Caco-2 (cell line): Measurements from ENCODE around the gene CD3D. TPM values are rescaled to one million over a fixed set of nuclear protein-coding genes. Genes with fewer than 3 reads are reported as not detected.

Source experiments
- BruUV-seq: library from RNA; stranded (reverse); fragments of 400-500 nt; replicated peaks from 2 replicates; lab custom pipeline; 2021; lab: Mats Ljungman, UMichigan
- CTCF ChIA-PET: fragments of 300-600 bp; sonication (Branson Sonifier 250); formaldehyde crosslinking; loops from one replicate; lab custom pipeline; 2022; ENCODE audit warnings: antibody characterized with exemption; lab: Charles Lee
- POLR2A ChIA-PET: fragments of 300-600 bp; sonication (Branson Sonifier 250); formaldehyde crosslinking; loops from one replicate; lab custom pipeline; 2022; ENCODE audit warnings: antibody characterized with exemption; lab: Charles Lee
- DNase-seq, 2 experiments: peaks; one replicate each; pipeline versions ENCODE4 v3.0.0 to v3.0.0-alpha.2; 2020 to 2022
- H3K27me3 ChIP-seq: replicated peaks from 2 replicates; pipeline ENCODE4 v1.6.0; 2011; ENCODE audit warnings: low read length; ENCODE audit not compliant: control insufficient read depth, insufficient read depth
- H3K36me3 ChIP-seq: 2 replicates; pipeline ENCODE4 v1.5.1; 2011; ENCODE audit warnings: low read length; ENCODE audit not compliant: control insufficient read depth, insufficient read depth
- H3K4me1 ChIP-seq: fragments of 250-450 bp; sonication (Bioruptor Pico); 2 replicates; pipeline ENCODE4 v1.5.1; 2020; ENCODE audit warnings: mild to moderate bottlenecking
- H3K4me3 ChIP-seq: 2 replicates; pipeline ENCODE4 v1.5.1; 2011; ENCODE audit warnings: low read depth, mild to moderate bottlenecking, control low read depth, low read length
- H3K9me3 ChIP-seq: fragments of 250-450 bp; sonication (Bioruptor Pico); 2 replicates; pipeline ENCODE4 v1.5.1; 2020; ENCODE audit warnings: mild to moderate bottlenecking, moderate library complexity
- H3K27ac Mint-ChIP-seq: one replicate; pipeline ENCODE4 v1.8.0; 2022; ENCODE audit warnings: mixed read lengths; ENCODE audit not compliant: unreplicated experiment
- H3K27me3 Mint-ChIP-seq: one replicate; pipeline ENCODE4 v1.8.0; 2022; ENCODE audit warnings: mixed read lengths; ENCODE audit not compliant: insufficient read depth, unreplicated experiment
- H3K36me3 Mint-ChIP-seq: one replicate; pipeline ENCODE4 v1.8.0; 2022; ENCODE audit warnings: mild to moderate bottlenecking, mixed read lengths; ENCODE audit not compliant: insufficient read depth, unreplicated experiment
- H3K4me1 Mint-ChIP-seq: one replicate; pipeline ENCODE4 v1.8.0; 2022; ENCODE audit warnings: low read depth, mixed read lengths; ENCODE audit not compliant: unreplicated experiment
- H3K4me3 Mint-ChIP-seq: one replicate; pipeline ENCODE4 v1.8.0; 2022; ENCODE audit warnings: mild to moderate bottlenecking, moderate library complexity, mixed read lengths; ENCODE audit not compliant: unreplicated experiment
- H3K9me3 Mint-ChIP-seq: one replicate; pipeline ENCODE4 v1.8.0; 2022; ENCODE audit warnings: mixed read lengths; ENCODE audit not compliant: unreplicated experiment
- intact Hi-C: fragments of 100-400 bp; cut with micrococcal nuclease; formaldehyde crosslinking; loops from one replicate; pipeline ENCODE4 v1.10.0; 2022; ENCODE audit not compliant: unreplicated experiment
- total RNA-seq: library from RNA; stranded (reverse); gene quantifications from 2 replicates; pipeline ENCODE4 v1.2.3, GENCODE V29; 2022
- TF ChIP-seq, protein P1 (sequence below), 2 experiments: fragments of 200-600 bp in 1 of 2; IDR thresholded peaks; 1 replicate in 1 of 2; 2 replicates in 1 of 2; pipeline versions ENCODE4 v1.5.1 to v1.8.0; 2011 to 2022; ENCODE audit warnings: antibody characterized with exemption in 1 of 2, control low read depth in 1 of 2, inconsistent platforms in 1 of 2, low read depth in 1 of 2, low read length in 1 of 2, mild to moderate bottlenecking in 1 of 2, moderate library complexity in 1 of 2; ENCODE audit not compliant: insufficient read depth in 1 of 2, severe bottlenecking in 1 of 2, unreplicated experiment in 1 of 2

Gene CD3D
- total RNA-seq, 1 experiment from 2014 or later, result not detected

DNA sequence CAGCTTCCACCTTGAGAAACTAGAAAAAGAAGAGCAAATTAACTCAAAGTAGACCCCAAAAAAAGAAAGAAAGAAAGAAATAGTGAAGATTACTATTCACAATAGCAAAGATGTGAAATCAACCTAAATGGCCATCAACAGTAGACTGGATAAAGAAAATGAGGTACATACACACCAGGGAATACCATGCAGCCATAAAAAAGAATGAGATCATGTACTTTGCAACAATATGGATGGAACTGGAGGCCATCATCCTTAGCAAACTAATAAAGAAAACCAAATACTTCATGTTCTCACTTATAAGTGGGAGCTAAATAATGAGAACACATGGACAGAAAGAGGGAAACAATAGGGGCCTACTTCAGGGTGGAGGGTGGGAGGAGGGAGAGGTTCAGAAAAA is 13.8 kb downstream of the CD3D start:
- CTCF ChIA-PET, result no interaction called here
- peaks cover 12% of the 10 kb centered on the region for H3K9me3 Mint-ChIP-seq
- no peak overlapping the region for H3K27ac Mint-ChIP-seq
- H3K36me3 ChIP-seq, result peaks cover 1% of the 10 kb centered on the region; the same call in 1 of the 2 replicates
- H3K4me1 ChIP-seq, result no peaks in the 10 kb centered on the region
- POLR2A ChIA-PET, result no interaction called here
- H3K9me3 ChIP-seq, result peaks cover 4% of the 10 kb centered on the region; the same call in 1 of the 2 replicates
- H3K4me1 Mint-ChIP-seq, result peaks cover 5% of the 10 kb centered on the region
- no TSS peak for BruUV-seq
- intact Hi-C loops, result no loop called here
- H3K4me3 Mint-ChIP-seq, result no peak overlapping the region
- no peaks in the 10 kb centered on the region for H3K27me3 ChIP-seq
- H3K4me3 ChIP-seq, result no peak overlapping the region
- peaks cover 5% of the 10 kb centered on the region for H3K36me3 Mint-ChIP-seq
- TF ChIP-seq, protein P1, sequence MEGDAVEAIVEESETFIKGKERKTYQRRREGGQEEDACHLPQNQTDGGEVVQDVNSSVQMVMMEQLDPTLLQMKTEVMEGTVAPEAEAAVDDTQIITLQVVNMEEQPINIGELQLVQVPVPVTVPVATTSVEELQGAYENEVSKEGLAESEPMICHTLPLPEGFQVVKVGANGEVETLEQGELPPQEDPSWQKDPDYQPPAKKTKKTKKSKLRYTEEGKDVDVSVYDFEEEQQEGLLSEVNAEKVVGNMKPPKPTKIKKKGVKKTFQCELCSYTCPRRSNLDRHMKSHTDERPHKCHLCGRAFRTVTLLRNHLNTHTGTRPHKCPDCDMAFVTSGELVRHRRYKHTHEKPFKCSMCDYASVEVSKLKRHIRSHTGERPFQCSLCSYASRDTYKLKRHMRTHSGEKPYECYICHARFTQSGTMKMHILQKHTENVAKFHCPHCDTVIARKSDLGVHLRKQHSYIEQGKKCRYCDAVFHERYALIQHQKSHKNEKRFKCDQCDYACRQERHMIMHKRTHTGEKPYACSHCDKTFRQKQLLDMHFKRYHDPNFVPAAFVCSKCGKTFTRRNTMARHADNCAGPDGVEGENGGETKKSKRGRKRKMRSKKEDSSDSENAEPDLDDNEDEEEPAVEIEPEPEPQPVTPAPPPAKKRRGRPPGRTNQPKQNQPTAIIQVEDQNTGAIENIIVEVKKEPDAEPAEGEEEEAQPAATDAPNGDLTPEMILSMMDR (IDR thresholded peaks at IDR 0.05; ENCODE audit: insufficient read depth in 1 of 2, low read depth in 1 of 2, low read length in 1 of 2, severe bottlenecking in 1 of 2, unreplicated experiment in 1 of 2), result no peak
- no peak for DNase-seq
- no peaks in the 10 kb centered on the region for H3K27me3 Mint-ChIP-seq

DNA sequence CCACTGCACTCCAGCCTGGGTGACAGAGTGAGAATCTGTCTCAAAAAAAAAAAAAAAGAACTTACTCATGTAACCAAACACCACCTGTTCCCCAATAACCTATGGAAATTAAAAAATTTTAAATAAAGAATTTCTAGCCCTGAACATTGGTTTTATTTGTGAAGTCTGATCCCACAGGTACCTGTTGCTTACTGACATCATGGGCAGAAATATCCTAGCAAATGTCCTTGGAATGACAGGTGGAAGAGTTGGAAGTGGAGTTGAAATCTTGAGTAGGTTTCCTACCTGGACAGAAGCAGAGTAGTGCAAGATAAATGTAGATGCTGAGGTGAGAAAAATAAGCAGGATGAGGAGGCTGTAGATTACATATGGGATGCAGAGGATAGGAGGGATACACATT is 17.2 kb downstream of the CD3D start:
- Mint-ChIP-seq H3K36me3 (peaks cover 16% of the 10 kb centered on the region), H3K9me3 (peaks cover 16% of the 10 kb centered on the region), H3K27me3 (no peaks in the 10 kb centered on the region), H3K4me1 (peaks cover 22% of the 10 kb centered on the region), H3K27ac (no peak overlapping the region), H3K4me3 (no peak overlapping the region)
- no peaks in the 10 kb centered on the region for H3K27me3 ChIP-seq
- TF ChIP-seq, protein P1 (IDR thresholded peaks at IDR 0.05; ENCODE audit: insufficient read depth in 1 of 2, low read depth in 1 of 2, low read length in 1 of 2, severe bottlenecking in 1 of 2, unreplicated experiment in 1 of 2), result no peak
- peaks cover 32% of the 10 kb centered on the region for H3K4me1 ChIP-seq
- H3K4me3 ChIP-seq, result no peak overlapping the region
- DNase-seq, result no peak
- intact Hi-C loops, result no loop called here
- ChIA-PET POLR2A (no interaction called here), CTCF (no interaction called here)
- no TSS peak for BruUV-seq
- H3K9me3 ChIP-seq, result no peaks in the 10 kb centered on the region
- peaks cover 1% of the 10 kb centered on the region; the same call in 1 of the 2 replicates for H3K36me3 ChIP-seq

DNA sequence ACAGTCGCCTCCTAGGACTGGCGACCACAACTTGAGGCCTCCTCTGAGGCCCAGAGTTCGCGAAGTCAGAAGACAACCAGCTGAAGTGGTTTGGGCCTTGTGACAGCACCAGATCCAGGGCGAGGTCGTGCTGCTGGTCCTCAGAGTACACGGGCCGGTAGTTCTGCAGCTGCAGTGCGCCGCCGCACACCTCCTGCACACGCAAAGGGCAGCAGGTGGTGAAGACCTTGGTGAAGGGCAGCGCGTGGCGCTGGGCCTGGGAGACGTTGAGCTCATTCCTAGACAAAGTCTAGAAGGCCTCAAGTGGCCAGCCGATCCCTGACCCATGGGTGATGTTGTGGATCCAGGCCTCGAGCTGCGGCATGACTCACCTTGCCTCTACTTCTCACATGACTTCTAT is 19.8 kb downstream of the CD3D start:
- H3K36me3 Mint-ChIP-seq, result peaks cover 11% of the 10 kb centered on the region
- ChIA-PET POLR2A (no interaction called here), CTCF (interaction anchor here (0.5 to 1.3 kb wide), 3 partner anchors 15 to 28 kb away, joined by 3 to 4 read pairs (median 3); no protein-coding TSS in a partner anchor)
- Histone ChIP-seq H3K9me3 (no peaks in the 10 kb centered on the region), H3K4me1 (peaks cover 53% of the 10 kb centered on the region), H3K4me3 (no peak overlapping the region), H3K27me3 (no peaks in the 10 kb centered on the region), H3K36me3 (no peaks in the 10 kb centered on the region)
- no peak for DNase-seq
- H3K27ac Mint-ChIP-seq, result peak overlapping the region; percentile 83
- no TSS peak for BruUV-seq
- no peak overlapping the region for H3K4me3 Mint-ChIP-seq
- no peaks in the 10 kb centered on the region for H3K27me3 Mint-ChIP-seq
- H3K4me1 Mint-ChIP-seq, result peaks cover 32% of the 10 kb centered on the region
- intact Hi-C loops, result no loop called here
- TF ChIP-seq, protein P1 (IDR thresholded peaks at IDR 0.05; ENCODE audit: insufficient read depth in 1 of 2, low read depth in 1 of 2, low read length in 1 of 2, severe bottlenecking in 1 of 2, unreplicated experiment in 1 of 2), result no peak
- peaks cover 16% of the 10 kb centered on the region for H3K9me3 Mint-ChIP-seq
